Fibroblast of skin of left quadriceps (primary cell): Measurements from ENCODE around the gene STX12.
"Not testable (repeated sequence)": the region's sequence is repeated elsewhere in the genome, so short reads cannot be mapped to it uniquely, and the experiment has no call there.

Source experiments
- DNase-seq, 2 experiments: peaks; one replicate each; pipeline ENCODE4 v3.0.0-alpha.2; 2013; ENCODE audit warnings: low read depth in 2 of 2

STX12 gene

DNA sequence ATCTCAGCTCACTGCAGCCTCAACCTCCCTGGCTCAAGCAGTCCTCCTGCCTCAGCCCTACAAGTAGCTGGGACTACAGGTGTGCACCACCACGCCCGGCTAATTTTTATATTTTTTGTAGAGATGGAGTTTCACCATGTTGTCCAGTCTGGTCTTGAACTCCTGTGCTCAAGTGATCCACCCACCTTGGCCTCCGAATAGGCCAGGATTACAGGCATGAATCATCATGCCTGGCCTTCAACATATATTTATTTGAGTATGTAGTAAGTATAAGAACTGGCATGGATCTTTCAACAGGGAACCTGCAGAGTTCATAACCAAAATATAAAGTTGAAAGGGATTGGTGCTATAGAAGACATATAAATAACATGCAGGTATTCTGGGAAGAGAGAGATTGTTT is 2.3 kb downstream of the STX12 start:
- DNase-seq, result not testable (repeated sequence)

DNA sequence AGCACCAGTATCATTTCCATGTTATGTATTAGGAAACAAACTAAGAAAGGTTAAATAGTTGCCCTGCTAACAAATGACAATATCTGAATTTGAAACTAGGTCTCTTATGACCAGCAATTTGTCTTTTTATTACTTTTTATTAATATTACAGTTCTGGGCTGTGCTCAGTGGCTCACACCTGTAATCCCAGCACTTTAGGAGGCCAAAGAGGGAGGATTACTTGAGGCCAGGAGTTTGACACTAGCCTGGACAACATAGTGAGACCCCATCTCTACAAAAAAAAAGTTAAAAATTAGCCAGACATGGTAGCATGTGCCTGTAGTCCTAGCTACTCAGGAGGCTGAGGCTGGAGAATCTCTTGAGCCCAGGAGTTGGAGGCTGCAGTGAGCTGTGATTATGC is 3.3 kb downstream of the STX12 start:
- DNase-seq, result not testable (repeated sequence)

DNA sequence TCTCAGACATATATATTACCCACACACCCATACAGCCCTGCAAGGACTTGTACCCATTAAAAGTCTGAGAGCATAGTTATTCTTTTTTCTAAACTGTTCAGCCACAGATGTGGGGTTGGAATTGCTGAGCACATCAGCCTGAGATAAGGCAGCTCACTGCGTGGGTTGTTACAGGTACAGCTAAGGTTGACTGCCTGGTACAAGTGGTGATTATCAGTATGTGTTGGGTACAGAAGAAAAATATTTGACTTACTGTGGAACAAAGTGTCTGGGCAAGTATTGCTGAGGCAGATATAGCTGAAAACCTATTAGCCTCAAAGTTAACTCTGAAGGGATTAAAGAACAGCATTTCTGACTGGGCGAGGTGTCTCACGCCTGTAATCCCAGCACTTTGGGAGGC is 5.0 kb downstream of the STX12 start:
- DNase-seq, result no peak

DNA sequence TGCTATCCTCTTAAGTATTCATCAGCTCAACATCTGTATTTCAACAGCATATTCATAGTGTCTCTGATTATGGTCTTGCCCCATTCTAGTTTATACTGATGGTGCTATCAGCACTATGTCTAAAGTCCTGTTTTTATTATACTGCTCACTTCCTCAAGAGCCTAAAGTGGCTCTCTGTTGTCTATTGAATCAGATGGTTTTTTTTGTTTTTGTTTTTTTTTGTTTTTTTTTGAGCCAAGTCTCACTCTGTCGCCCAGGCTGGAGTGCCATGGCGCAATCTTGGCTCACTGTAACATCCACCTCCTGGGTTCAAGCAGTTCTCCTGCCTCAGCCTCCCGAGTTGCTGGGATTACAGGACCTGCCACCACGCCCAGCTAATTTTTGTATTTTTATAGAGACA is 6.1 kb downstream of the STX12 start:
- no peak for DNase-seq

DNA sequence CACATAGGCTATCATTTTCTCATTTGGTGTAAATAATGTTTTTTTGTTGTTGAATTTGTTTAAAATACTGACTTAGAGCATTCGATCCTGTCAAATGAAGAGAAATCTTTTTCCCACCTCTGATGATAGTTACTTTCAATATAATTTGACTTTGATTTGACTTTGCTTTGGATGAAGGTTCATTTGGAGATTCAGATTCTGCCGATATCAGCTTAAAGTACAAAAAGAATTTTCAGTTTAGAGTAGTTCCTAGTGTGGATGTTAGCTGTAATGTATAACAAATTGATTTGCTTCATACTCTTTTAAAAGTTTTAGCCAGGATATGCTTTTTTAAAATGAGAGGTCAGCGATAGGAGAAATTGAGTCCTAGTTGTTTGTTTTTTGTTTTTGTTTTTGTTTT is 9.9 kb downstream of the STX12 start:
- no peak for DNase-seq

DNA sequence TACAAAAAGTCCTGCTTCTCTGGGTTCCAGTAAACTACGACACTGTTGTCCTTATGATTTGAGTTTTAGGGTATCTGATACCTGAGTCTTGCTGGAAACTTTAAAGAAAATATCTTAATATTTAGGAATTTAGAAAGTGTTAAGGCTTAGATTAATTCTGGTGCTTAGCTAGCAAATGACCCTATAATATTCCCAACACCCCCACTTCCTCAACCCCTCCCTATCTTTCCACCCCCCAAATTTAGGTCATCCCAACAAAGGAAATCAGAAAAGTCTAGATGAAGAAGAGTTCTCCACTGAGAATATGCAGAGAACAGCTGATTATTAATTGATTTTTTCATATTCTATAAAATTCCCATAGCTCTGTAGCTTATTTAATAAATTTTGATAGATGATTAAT is 11.7 kb downstream of the STX12 start:
- no peak for DNase-seq

DNA sequence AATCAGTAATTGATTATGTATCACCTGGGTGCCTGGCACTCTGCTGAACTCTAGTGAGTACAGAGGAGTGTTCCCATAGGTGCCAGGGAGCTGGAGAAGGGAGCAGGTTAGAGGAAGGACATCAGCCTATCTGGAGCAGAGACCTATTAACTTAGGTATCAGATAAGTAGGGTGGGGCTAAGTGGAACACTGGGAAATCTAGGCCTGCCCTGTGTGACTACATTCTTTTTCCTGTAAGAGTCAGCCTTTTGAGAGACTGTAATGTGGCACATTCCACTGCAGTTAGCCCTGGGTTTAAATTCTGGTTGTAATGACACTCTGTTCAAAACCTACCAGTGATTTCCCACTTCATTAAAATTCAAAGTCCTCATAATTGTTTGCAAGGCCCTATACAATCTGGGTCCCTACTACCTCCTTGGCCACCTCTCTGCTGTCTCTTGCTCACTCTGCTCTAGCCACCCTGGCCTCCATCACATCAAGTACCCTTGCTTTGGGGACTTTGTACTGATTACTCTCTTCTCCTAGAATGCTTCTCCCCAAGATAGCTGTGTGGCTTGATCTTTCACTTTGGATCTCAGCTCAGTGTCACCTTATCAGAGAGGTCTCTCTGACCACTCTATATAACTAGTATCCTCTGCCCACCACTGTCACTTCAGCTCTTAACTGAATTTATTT is 12.9 kb downstream of the STX12 start:
- DNase-seq, result no peak

DNA sequence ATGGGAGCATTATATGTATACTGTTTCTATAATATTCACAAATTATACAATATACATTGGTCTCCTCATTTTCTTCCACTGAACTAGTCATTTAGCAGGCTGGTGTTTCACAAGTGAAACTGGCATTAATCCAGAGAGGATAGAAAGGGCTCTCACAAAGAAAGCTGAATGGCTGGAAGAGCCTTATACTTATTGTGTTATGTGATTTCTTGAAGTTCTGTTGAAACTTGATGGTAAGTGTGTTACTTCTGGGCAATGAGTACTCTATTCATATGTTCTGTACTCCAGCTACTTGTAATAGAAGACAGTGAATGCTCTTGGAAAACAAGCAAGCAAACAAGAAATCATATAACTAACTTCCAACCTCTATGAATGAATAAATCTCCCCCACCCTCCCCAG is 14.9 kb downstream of the STX12 start:
- DNase-seq, result no peak

DNA sequence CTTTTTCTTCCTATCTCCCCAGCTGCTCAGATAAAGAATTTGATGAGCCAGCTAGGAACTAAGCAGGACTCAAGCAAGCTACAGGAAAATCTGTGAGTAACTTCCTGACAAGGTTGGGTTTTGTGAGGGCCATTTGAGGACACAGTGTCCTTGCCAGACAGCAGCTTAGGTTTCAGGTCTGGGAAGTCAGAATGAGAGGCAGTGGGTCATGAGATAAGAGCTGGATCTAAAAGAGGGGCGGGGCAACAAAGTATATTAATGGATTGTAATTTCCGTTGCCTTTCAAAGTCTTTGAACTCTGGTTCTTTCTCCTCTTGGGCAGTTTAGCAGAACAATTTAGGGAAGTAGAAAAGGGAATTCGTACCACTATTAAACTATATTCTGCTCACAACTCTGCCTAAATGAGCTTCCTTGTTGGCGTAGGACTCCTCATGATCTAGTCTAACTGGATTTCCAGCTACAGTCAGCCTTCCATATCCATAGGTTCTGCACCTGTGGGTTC is 16.6 kb downstream of the STX12 start:
- DNase-seq, result no peak

DNA sequence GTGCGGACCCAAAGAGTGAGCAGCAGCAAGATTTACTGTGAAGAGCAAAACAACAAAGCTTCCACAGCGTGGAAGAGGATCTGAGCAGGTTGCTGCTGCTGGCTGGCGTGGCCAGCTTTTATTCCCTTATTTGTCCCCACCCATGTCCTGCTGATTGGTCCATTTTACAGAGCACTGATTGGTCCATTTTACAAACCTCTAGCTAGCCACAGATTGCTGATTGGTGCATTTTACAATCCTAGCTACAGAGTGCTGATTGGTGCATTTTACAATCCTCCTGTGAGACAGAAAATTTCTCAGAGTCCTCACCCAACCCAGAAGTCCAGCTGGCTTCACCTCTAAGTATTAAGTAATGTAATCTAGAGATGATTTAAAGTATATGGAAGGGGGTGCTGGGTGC is 17.3 kb downstream of the STX12 start:
- not testable (repeated sequence) for DNase-seq

DNA sequence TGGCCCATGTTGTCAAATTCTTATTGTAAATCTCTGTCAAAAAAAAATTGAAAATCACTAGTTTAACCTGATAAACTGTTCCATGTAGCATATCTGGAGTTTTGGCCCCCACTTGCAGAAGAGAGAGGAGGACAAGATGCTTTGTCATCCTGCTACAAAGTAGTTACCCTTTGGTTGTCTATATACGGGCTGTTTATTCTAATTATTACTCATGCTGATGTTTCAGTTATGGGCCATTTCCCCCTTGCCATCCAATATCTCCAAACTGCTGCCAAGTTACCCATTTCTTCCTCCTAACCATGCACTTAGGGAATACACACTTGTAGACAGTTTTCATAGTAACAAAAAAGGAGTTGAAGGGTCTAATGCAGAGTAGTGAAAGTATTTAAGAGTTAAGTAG is 22.6 kb downstream of the STX12 start:
- no peak for DNase-seq

DNA sequence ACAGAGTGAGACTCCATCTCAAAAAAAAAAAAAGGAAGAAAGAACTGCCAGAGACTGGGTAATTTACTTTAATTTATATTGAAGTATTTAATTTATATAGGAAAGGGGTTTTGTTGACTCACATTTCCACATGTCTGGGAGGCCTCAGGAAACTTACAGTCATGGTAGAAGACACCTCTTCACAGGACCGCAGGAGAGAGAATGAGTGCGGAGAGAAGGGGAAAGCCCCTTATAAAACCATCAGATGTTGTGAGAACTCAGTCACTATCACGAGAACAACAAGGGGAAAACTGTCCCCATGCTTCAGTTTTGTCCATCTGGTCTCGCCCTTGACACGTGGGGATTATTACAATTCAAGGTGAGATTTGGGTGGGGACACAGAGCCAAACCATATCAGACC is 31.8 kb downstream of the STX12 start:
- no peak for DNase-seq

DNA sequence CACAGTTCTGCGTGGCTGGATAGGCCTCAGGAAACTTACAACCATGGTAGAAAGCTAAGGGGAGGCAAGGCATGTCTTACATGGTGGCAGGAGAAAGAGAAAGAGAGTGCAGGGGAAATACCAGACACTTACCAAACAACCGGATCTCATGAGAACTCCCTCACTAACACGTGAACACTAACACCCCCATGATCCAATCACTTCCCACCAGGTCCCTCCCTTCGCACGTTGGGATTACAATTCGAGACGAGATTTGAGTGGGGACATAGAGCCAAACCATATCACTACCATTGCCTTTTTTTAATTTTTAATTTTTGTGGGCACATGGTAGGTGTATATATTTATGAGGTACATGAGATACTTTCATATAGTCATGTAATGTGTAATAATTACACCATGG is 33.7 kb downstream of the STX12 start:
- DNase-seq, result no peak

DNA sequence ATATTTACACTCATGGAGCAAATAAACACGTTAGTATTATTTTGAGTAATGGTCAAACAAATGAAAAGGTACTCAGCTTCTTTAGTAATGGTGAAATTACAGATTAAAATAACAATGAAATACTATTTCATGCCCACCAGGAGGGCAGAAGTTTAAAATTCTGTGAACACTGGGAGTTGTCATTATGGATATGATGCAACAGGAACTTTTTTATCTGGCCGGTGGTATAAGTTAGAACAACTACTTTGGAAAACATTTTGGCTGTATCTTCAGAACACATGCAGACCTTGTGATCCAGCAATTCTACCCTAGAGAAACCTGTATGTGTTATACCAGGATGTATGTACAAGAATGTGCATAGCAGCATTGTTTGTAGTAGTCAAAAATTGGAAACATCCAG is 34.4 kb downstream of the STX12 start:
- no peak for DNase-seq

DNA sequence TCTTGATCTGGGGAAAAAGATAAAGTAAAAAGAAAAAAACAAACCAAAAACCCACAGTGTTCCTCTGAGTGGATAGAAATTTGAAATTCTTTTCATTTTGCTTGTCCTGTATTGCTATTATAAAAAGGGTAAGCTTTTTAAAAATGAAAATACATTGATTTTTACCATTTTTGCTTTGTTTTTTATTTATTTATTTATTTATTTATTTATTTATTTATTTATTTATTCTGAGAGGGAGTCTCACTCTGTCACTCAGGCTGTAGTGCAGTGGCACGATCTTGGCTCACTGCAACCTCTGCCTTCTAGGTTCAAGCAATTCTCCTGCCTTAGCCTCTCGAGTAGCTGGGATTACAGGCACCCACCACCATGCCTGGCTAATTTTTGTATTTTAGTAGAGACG is 35.1 kb downstream of the STX12 start:
- not testable (repeated sequence) for DNase-seq

DNA sequence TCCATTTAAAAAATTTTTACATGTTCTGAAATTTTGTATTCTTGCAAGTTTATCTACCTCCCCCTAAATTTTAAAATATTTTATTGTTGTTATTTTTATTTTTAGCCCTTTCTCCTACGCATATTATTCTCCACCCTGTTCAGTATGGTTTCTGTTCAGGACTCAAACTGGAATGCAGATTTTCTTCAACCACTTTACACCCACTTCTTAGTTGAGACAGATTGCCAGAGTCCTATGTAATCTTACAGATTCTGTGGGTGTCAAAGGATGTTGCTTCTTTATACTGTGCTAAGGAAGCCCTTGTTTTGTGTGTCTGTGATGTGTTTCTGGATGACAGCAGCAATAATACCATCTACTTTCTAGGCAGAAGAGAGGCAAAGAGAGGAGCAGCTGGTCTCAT is 36.9 kb downstream of the STX12 start:
- DNase-seq, result no peak

DNA sequence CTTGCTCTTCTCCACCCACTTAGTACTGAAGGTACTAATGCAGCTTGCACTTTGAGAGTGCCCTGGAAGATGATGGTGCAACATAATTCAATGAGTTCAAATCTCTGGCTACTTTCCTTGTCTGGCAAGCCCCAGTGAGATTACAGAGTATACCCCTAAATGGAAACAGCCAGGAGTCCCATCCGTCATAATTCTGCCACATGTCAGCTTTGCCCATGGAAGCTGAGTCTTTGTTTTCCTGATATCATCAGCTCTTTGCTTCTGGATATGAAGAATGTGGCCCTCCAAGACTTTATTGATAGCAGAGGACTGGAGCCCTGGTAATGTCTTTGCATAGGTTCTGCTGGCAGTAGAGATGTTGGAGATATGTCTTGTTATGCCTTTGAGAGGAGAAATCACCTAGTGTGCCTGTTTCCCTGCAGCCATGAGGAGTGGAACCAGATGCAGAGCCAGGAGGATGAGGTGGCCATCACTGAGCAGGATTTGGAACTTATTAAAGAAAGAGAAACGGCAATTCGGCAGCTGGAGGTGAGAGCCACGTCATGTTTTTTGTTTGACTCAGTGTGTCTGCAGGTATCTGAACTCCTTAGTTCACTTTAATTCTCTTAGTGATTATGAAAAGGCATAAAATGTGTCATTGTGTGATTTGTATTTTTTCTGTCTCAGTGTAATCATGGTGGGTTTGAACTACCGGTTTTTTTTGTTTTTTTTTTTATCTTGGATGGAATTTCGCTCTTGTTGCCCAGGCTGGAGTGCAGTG is 38.9 kb downstream of the STX12 start:
- DNase-seq, result no peak

DNA sequence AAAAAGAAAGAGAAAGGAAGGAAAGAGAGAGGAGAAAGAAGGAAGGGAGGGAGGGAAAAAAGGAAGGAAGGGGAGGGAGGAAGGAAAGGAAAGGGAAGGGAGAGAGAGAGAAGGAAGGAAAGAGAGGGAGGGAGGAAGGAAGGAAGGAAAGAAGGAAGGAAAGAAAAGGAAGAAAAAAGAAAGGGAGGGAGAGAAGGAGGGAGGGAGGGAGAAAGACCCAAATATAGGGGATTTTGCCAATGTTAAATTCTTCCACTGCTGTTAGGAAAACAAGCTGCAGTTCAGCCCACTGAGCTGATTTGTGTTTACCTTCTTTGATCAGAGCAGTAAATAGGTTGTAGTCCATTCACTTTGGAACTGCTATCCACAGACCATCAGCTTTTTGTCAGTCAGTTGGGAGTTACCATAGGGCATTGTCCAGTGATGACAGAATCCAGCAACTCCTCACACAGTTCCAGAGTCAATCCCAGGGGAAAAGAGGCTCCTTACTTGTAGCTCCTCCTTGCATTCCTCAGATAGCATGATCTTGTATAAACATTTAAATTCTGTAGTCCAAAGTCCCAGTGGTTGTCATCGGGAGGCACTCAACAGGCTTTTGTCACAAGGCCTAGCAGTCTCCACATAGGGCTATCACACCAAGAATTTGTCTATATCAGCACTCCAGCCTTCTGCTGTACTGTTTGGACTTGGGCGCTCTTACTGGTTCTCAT is 44.1 kb downstream of the STX12 start:
- peak; percentile 29 to 36 for DNase-seq

DNA sequence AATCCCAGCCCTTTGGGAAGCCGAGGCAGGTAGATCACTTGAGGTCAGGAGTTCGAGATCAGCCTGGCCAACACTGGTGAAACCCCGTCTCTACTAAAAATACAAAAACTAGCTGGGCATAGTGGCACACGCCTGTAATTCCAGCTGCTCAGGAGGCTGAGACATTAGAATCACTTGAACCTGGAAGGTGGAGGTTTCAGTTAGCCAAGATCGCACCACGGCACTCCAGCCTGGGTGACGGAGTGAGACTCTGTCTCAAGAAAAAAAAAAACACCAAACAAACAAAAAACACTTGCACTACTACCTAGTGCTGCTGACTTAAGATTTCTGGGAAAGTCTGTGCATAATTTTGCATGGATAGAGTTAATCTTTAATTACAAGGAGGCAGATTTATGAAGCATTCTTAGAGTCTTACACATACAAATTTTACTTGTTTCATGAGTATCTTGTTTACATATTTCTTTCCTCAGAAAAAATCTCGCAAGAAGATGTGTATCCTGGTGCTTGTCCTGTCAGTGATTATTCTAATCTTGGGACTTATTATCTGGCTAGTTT is 48.8 kb downstream of the STX12 start:
- no peak for DNase-seq

DNA sequence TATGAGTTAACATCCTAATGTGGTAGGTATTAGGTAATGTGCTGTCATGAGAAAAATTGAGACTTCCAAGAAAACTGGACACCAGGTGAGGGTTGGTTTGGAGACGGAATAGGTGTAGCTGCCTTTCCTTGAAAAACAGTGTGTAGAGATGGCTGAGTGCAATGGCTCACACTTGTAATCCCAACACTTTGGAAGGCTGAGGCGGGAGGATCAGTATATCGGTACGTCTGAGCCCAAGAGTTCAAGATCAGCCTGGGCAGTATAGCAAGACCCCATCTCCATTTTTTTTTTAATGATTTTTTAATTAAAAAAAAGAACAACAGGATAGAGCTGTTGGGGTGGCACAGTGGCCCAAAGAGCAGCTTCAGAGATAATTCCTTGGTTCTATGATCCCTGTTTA is 50.8 kb downstream of the STX12 start:
- no peak for DNase-seq

DNA sequence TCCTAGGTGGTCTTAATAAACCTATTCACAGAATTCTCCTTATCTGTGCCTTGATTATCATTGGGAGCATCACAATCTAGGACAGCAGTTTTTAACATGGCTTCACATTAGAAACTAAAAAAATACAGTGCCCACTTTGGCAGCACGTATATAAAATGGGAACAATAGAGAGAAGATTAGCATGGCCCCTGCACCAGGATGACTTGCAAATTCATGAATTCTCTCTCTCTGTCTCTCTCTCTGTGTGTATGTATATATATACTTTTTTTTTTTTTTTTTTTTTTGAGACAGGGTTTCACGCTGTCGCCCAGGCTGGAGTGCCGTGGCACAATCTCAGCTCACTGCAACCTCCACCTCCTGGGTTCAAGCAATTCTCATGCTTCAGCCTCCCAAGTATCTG is 51.4 kb downstream of the STX12 start:
- DNase-seq, result no peak

DNA sequence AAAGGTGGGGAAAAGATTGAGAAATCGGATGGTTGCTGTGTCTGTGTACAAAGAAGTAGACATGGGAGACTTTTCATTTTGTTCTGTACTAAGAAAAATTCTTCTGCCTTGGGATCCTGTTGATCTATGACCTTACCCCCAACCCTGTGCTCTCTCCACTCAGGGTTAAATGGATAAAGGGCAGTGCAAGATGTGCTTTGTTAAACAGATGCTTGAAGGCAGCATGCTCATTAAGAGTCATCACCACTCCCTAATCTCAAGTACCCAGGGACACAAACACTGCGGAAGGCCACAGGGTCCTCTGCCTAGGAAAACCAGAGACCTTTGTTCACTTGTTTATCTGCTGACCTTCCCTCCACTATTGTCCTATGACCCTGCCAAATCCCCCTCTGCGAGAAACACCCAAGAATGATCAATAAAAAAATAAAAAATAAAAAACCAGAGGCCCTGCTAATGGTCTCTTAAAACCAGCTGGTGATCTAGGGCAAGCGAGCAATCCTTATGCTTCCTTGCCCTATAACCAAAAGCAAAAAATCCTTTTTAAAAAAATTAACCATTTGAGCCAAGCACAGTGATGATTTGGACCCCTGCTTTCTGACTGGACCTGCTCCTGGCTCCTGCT is 56.4 kb downstream of the STX12 start:
- not testable (repeated sequence) for DNase-seq
